Measurements from ENCODE around the gene ZMPSTE24. TPM values are rescaled to one million over a fixed set of nuclear protein-coding genes. Genes with fewer than 3 reads are reported as not detected.

The ZMPSTE24 gene
- total and polyA plus RNA-seq, 7 experiments from 2014 or later: 9.5 to 31.0 (median 14.5) TPM

DNA sequence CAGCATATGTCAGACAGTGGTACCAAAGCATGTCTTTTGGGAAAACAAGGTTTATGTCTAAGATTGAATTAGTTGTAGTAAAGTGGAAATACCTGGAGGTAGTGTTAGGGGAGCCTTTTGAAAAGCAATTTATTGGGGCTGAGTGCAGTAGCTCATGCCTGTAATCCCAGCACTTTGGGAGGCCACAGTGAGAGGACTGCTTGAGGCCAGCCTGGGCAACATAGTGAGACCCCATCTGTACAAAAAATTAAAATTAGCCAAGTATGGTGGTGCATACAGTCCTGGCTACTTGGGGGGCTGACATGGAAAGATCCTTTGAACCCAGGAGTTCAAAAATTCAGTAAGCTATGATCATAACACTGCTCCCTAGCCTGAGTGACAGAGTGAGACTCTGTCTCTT is 7.3 kb downstream of the ZMPSTE24 start:
- POLR2A ChIA-PET: no interaction called here
- no peak overlapping the region for H3K27ac ChIP-seq (ENCODE audit: low read depth, low read length)
- H3K36me3 Mint-ChIP-seq: peaks cover 10 to 51% (median 30%) of the 10 kb centered on the region in 5 donors

DNA sequence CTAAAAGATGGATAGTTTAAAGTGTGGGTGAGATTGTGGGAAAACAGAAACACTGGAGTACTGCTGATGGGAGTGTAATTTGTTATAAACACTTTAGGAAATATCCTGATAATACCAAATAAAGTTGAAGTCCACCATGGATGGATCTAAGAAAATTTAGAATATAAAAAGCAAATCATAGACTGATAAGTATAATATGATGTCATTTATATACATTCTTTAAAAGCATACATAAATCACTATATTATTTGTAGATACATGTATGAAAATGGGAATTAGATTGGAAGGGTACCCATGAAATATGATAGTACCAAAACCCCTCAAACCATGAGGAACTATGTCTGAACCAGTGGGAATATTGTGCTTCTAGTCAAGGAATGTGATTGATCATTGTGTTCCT is 7.9 kb downstream of the ZMPSTE24 start:
- H3K9me3 ChIP-seq (ENCODE audit: control insufficient read depth in 2 of 3, low read length in 3 of 3): no peaks in the 10 kb centered on the region
- intact Hi-C loops (cut with micrococcal nuclease): no loop called here
- Mint-ChIP-seq H3K27me3 (no peaks in the 10 kb centered on the region), H3K4me3 (no peak overlapping the region), H3K9me3 (peaks cover 0 to 2% (median 0%) of the 10 kb centered on the region in 11 donors), H3K27ac (no peak overlapping the region), H3K36me3 (peaks cover 15 to 51% (median 29%) of the 10 kb centered on the region in 5 donors), H3K4me1 (peaks cover 9 to 40% (median 33%) of the 10 kb centered on the region in 7 donors)
- CTCF ChIA-PET: interaction anchor here (0.6 kb wide), 1 partner anchor 1786 kb away, joined by 3 read pairs; no protein-coding TSS in a partner anchor
- H3K4me1 ChIP-seq (ENCODE audit: control insufficient read depth in 2 of 2, insufficient read depth in 2 of 2, low read length in 2 of 2): no peaks in the 10 kb centered on the region
- no peak overlapping the region for H3K4me3 ChIP-seq (ENCODE audit: low read length)
- H3K36me3 ChIP-seq (ENCODE audit: control insufficient read depth in 2 of 3, insufficient read depth in 3 of 3, low read length in 3 of 3): peaks cover 6 to 65% (median 28%) of the 10 kb centered on the region in 3 experiments
- H3K27me3 ChIP-seq (ENCODE audit: control insufficient read depth in 2 of 2, insufficient read depth in 2 of 2, low read length in 2 of 2): no peaks in the 10 kb centered on the region
- ATAC-seq: no peak
- no peak for DNase-seq
- H3K27ac ChIP-seq (ENCODE audit: low read depth, low read length): no peak overlapping the region
- POLR2A ChIA-PET: interaction anchor here (1.6 kb wide), 1 partner anchor 8 kb away, joined by 9 read pairs; the partner anchor contains the start of gene ZMPSTE24

More for the DNA sequence above, 7.3 kb downstream of the ZMPSTE24 start:
- Mint-ChIP-seq H3K4me3 (no peak overlapping the region), H3K9me3 (peaks cover 0 to 2% (median 0%) of the 10 kb centered on the region in 11 donors), H3K4me1 (peaks cover 14 to 42% (median 39%) of the 10 kb centered on the region in 7 donors), H3K27ac (no peak overlapping the region), H3K27me3 (no peaks in the 10 kb centered on the region)
- ATAC-seq (no peak), DNase-seq (no peak)
- CTCF ChIA-PET: interaction anchor here (0.6 kb wide), 1 partner anchor 1786 kb away, joined by 3 read pairs; no protein-coding TSS in a partner anchor
- Histone ChIP-seq H3K4me3 (ENCODE audit: low read length) (no peak overlapping the region), H3K27me3 (ENCODE audit: control insufficient read depth in 2 of 2, insufficient read depth in 2 of 2, low read length in 2 of 2) (no peaks in the 10 kb centered on the region), H3K4me1 (ENCODE audit: control insufficient read depth in 2 of 2, insufficient read depth in 2 of 2, low read length in 2 of 2) (no peaks in the 10 kb centered on the region), H3K9me3 (ENCODE audit: control insufficient read depth in 2 of 3, low read length in 3 of 3) (no peaks in the 10 kb centered on the region), H3K36me3 (ENCODE audit: control insufficient read depth in 2 of 3, insufficient read depth in 3 of 3, low read length in 3 of 3) (peaks cover 5 to 63% (median 28%) of the 10 kb centered on the region in 3 experiments)
- intact Hi-C loops (cut with micrococcal nuclease): no loop called here

GRCh38 chr1:40266786-40267535 is 8.9 kb downstream of the ZMPSTE24 start:
- POLR2A ChIA-PET: interaction anchor here (1.6 kb wide), 1 partner anchor 9 kb away, joined by 9 read pairs; the partner anchor contains the start of gene ZMPSTE24
- ATAC-seq: no peak

GRCh38 chr1:40267767-40268187 is 9.7 kb downstream of the ZMPSTE24 start:
- H3K27me3 ChIP-seq (ENCODE audit: control insufficient read depth in 2 of 2, insufficient read depth in 2 of 2, low read length in 2 of 2): no peaks in the 10 kb centered on the region
- ChIA-PET POLR2A (interaction anchor here (1.6 kb wide), 1 partner anchor 10 kb away, joined by 9 read pairs; the partner anchor contains the start of gene ZMPSTE24), CTCF (no interaction called here)
- Mint-ChIP-seq H3K27me3 (no peaks in the 10 kb centered on the region), H3K27ac (no peak overlapping the region), H3K4me1 (peaks cover 3 to 35% (median 16%) of the 10 kb centered on the region in 7 donors), H3K9me3 (peaks cover 0 to 2% (median 0%) of the 10 kb centered on the region in 11 donors), H3K4me3 (no peak overlapping the region), H3K36me3 (peaks cover 16 to 46% (median 26%) of the 10 kb centered on the region in 5 donors)
- H3K36me3 ChIP-seq (ENCODE audit: control insufficient read depth in 2 of 3, insufficient read depth in 3 of 3, low read length in 3 of 3): peaks cover 15 to 61% (median 28%) of the 10 kb centered on the region in 3 experiments
- DNase-seq: no peak
- no peak overlapping the region for H3K27ac ChIP-seq (ENCODE audit: low read depth, low read length)
- intact Hi-C loops (cut with micrococcal nuclease): no loop called here
- ATAC-seq: no peak
- H3K9me3 ChIP-seq (ENCODE audit: control insufficient read depth in 2 of 3, low read length in 3 of 3): no peaks in the 10 kb centered on the region
- H3K4me3 ChIP-seq (ENCODE audit: low read length): no peak overlapping the region
- H3K4me1 ChIP-seq (ENCODE audit: control insufficient read depth in 2 of 2, insufficient read depth in 2 of 2, low read length in 2 of 2): no peaks in the 10 kb centered on the region

More at GRCh38 chr1:40266786-40267535, 8.9 kb downstream of the ZMPSTE24 start:
- H3K27me3 Mint-ChIP-seq: no peaks in the 10 kb centered on the region
- H3K36me3 Mint-ChIP-seq: peaks cover 15 to 47% (median 27%) of the 10 kb centered on the region in 5 donors
- no peak for DNase-seq
- no peaks in the 10 kb centered on the region for H3K4me1 ChIP-seq (ENCODE audit: control insufficient read depth in 2 of 2, insufficient read depth in 2 of 2, low read length in 2 of 2)
- CTCF ChIA-PET: no interaction called here
- H3K36me3 ChIP-seq (ENCODE audit: control insufficient read depth in 2 of 3, insufficient read depth in 3 of 3, low read length in 3 of 3): peaks cover 11 to 61% (median 28%) of the 10 kb centered on the region in 3 experiments
- H3K9me3 Mint-ChIP-seq: peaks cover 0 to 2% (median 0%) of the 10 kb centered on the region in 11 donors
- H3K9me3 ChIP-seq (ENCODE audit: control insufficient read depth in 2 of 3, low read length in 3 of 3): no peaks in the 10 kb centered on the region
- peaks cover 5 to 35% (median 24%) of the 10 kb centered on the region in 7 donors for H3K4me1 Mint-ChIP-seq
- intact Hi-C loops (cut with micrococcal nuclease): no loop called here
- no peaks in the 10 kb centered on the region for H3K27me3 ChIP-seq (ENCODE audit: control insufficient read depth in 2 of 2, insufficient read depth in 2 of 2, low read length in 2 of 2)
- H3K27ac Mint-ChIP-seq: no peak overlapping the region
- H3K4me3 ChIP-seq (ENCODE audit: low read length): no peak overlapping the region
- H3K4me3 Mint-ChIP-seq: no peak overlapping the region
- no peak overlapping the region for H3K27ac ChIP-seq (ENCODE audit: low read depth, low read length)

DNA sequence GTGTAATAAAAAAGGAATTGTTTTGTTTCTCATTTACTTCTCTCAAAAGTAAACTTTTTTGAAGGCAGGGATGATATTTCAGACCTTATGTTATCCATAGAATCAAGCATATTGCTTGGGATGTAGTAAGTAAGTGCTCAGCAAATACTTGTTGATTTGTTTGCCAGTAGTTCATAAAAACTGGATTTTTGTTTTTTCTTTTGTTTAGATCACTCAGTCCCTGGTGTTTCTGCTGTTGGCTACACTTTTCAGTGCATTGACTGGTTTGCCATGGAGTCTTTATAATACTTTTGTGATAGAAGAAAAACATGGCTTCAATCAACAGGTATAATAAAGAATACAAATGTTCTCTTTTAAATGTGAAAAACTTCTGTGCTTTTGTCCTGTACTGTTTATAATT is 10.2 kb downstream of the ZMPSTE24 start:
- intact Hi-C loops (cut with micrococcal nuclease): no loop called here
- Histone ChIP-seq H3K36me3 (ENCODE audit: control insufficient read depth in 2 of 3, insufficient read depth in 3 of 3, low read length in 3 of 3) (peaks cover 15 to 57% (median 28%) of the 10 kb centered on the region in 3 experiments), H3K27me3 (ENCODE audit: control insufficient read depth in 2 of 2, insufficient read depth in 2 of 2, low read length in 2 of 2) (no peaks in the 10 kb centered on the region), H3K9me3 (ENCODE audit: control insufficient read depth in 2 of 3, low read length in 3 of 3) (no peaks in the 10 kb centered on the region), H3K27ac (ENCODE audit: low read depth, low read length) (no peak overlapping the region), H3K4me3 (ENCODE audit: low read length) (no peak overlapping the region), H3K4me1 (ENCODE audit: control insufficient read depth in 2 of 2, insufficient read depth in 2 of 2, low read length in 2 of 2) (no peaks in the 10 kb centered on the region)
- ChIA-PET POLR2A (no interaction called here), CTCF (interaction anchor here (1.0 kb wide), 1 partner anchor 48 kb away, joined by 3 read pairs; no protein-coding TSS in a partner anchor)
- Mint-ChIP-seq H3K27me3 (no peaks in the 10 kb centered on the region), H3K36me3 (peaks cover 16 to 45% (median 24%) of the 10 kb centered on the region in 5 donors), H3K4me3 (no peak overlapping the region), H3K4me1 (peaks cover 5 to 31% (median 12%) of the 10 kb centered on the region in 7 donors), H3K27ac (no peak overlapping the region), H3K9me3 (peaks cover 0 to 2% (median 0%) of the 10 kb centered on the region in 11 donors)
- DNase-seq: no peak
- no peak for ATAC-seq

GRCh38 chr1:40270152-40270834 is 12.3 kb downstream of the ZMPSTE24 start:
- Mint-ChIP-seq H3K27ac (peak overlapping the region in 4 of 9 donors; percentile 28 to 58 (median 46)), H3K4me1 (peaks cover 0 to 19% (median 6%) of the 10 kb centered on the region in 7 donors), H3K4me3 (no peak overlapping the region), H3K9me3 (no peaks in the 10 kb centered on the region), H3K36me3 (peaks cover 16 to 53% (median 27%) of the 10 kb centered on the region in 5 donors), H3K27me3 (no peaks in the 10 kb centered on the region)
- no peaks in the 10 kb centered on the region for H3K9me3 ChIP-seq (ENCODE audit: control insufficient read depth in 2 of 3, low read length in 3 of 3)
- POLR2A ChIA-PET: no interaction called here
- no peak overlapping the region for H3K27ac ChIP-seq (ENCODE audit: low read depth, low read length)
- no peak overlapping the region for H3K4me3 ChIP-seq (ENCODE audit: low read length)
- H3K27me3 ChIP-seq (ENCODE audit: control insufficient read depth in 2 of 2, insufficient read depth in 2 of 2, low read length in 2 of 2): no peaks in the 10 kb centered on the region
- CTCF ChIA-PET: interaction anchor here (0.6 kb wide), 1 partner anchor 73 kb away, joined by 4 read pairs; no protein-coding TSS in a partner anchor
- intact Hi-C loops (cut with micrococcal nuclease): no loop called here
- no peaks in the 10 kb centered on the region for H3K4me1 ChIP-seq (ENCODE audit: control insufficient read depth in 2 of 2, insufficient read depth in 2 of 2, low read length in 2 of 2)
- DNase-seq (no peak), ATAC-seq (no peak)
- peaks cover 15 to 55% (median 18%) of the 10 kb centered on the region in 3 experiments for H3K36me3 ChIP-seq (ENCODE audit: control insufficient read depth in 2 of 3, insufficient read depth in 3 of 3, low read length in 3 of 3)
